ENCODE measurements around the gene SLC39A11.

DNA sequence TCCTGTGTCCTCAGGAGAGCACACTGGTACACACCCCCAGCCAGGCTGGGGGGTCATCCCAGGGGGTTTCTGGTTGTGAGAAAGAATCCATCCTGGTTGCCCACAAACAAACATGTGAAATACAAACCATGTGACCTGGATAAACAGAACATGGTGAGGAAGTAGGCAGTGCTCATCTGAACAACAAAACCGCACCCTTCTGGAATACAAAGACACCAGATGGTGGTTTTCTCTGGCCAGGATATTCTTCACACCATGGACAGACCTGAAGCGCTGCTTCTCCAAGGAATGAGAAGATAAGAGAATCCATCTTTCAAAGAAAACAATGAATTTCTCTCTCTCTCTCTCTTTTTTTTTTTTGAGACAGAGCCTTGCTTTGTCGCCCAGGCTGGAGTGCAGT lies 302.3 kb downstream of the SLC39A11 start:
- TF ChIP-seq, protein P1, sequence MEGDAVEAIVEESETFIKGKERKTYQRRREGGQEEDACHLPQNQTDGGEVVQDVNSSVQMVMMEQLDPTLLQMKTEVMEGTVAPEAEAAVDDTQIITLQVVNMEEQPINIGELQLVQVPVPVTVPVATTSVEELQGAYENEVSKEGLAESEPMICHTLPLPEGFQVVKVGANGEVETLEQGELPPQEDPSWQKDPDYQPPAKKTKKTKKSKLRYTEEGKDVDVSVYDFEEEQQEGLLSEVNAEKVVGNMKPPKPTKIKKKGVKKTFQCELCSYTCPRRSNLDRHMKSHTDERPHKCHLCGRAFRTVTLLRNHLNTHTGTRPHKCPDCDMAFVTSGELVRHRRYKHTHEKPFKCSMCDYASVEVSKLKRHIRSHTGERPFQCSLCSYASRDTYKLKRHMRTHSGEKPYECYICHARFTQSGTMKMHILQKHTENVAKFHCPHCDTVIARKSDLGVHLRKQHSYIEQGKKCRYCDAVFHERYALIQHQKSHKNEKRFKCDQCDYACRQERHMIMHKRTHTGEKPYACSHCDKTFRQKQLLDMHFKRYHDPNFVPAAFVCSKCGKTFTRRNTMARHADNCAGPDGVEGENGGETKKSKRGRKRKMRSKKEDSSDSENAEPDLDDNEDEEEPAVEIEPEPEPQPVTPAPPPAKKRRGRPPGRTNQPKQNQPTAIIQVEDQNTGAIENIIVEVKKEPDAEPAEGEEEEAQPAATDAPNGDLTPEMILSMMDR (IDR thresholded peaks at IDR 0.05), result no peak
- TF ChIP-seq POLR2A (IDR thresholded peaks at IDR 0.05), result no peak

Data from testis (tissue), 2 donors.